Measurements from ENCODE around the gene GPR84.

GPR84 gene

GRCh38 chr12:54370171-54370730 lies 6.0 kb upstream of the GPR84 start:
- peak; percentile 19 for DNase-seq (ENCODE audit: low read depth, low spot score)
- ChIA-PET CTCF (interaction anchor here (0.7 to 7.1 kb wide), 60 partner anchors 10 to 384 kb away, joined by 3 to 129 read pairs (median 5); partner anchors contain the start of genes CBX5, COPZ1, HOXC8 and ZNF385A), POLR2A (interaction anchor here (0.6 to 1.6 kb wide), 3 partner anchors 41 to 355 kb away, joined by 3 read pairs; partner anchors contain the start of gene COPZ1)
- TF ChIP-seq CTCF (IDR thresholded peaks at IDR 0.05; ENCODE audit: insufficient read depth, low read length, missing control alignments): peak; percentile 98
- peak overlapping the region; percentile 54 for H3K4me3 ChIP-seq (ENCODE audit: low read depth, low read length)

DNA sequence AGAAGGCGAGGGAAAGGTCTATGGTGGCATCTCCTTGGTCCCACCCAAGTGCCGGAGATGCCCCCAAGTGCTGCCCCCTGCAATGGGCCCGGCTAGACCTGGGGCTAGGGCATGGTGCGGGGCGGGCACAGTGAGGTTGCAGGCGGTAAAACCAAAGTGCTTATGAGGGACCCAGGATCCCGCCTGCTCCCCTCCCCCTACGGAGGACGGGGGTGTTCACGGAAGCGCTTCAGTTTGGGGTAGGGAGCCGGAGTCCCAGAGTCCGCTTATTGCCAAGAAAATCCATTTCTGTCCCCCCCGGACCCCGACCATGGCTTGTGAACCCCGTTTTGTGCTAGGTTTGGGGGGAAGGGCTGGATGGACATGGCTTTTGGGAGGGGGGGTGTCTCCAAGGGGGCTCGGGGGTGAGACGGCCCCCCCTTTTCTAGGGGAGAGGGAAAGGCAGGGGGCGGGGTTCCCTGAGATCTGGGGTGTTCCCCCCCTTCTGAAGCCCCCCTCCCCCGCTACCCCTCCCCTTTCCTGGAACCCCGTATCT lies 5.4 kb upstream of the GPR84 start:
- CTCF ChIA-PET: interaction anchor here (0.7 to 7.1 kb wide), 39 partner anchors 10 to 364 kb away, joined by 3 to 129 read pairs (median 6); partner anchors contain the start of genes COPZ1 and ZNF385A
- TF ChIP-seq CTCF (IDR thresholded peaks at IDR 0.05; ENCODE audit: insufficient read depth, low read length, missing control alignments): no peak
- H3K4me3 ChIP-seq (ENCODE audit: low read depth, low read length): no peak overlapping the region; the same call in 1 of the 2 replicates
- POLR2A ChIA-PET: interaction anchor here (0.6 to 1.6 kb wide), 2 partner anchors 42 to 45 kb away, joined by 3 read pairs; partner anchors contain the start of gene COPZ1
- DNase-seq (ENCODE audit: low read depth, low spot score): no peak

- H3K4me3 ChIP-seq (ENCODE audit: low read depth, low read length): no peak overlapping the region
These were observed 4.7 kb upstream of the GPR84 start for GRCh38 chr12:54368709-54369596.

DNA sequence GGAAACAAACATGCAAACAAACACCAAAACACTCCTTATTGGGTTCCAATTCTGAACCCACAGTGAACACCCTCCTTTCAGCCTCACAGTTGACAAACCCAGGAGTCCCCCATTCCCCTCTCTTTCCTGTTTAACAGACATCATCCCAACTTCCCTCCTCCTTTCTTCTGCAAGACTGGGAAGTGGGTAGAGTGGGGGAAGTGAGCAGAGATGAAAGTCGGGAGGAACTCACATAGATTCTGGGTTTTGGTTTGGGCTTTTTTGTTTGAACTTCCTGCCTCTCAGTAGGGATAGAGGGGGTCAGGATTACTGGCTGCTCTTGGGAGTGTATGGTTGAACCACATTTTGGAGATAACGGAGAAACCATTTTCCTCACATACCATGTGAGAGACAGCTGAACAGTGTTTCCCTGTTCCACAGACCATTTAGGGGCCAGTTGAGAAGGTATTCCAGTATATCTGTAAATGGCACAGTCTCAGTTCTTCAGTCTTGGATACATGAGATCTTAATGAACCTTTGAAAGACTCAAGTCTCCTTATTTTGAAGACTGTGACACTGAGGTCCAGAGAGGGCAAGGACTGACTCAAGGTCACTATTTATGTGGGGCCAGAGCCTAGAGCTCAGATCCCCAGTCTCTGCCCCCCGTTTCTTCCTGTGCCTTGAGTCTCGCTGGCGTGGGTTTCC lies 3.9 kb upstream of the GPR84 start:
- H3K4me3 ChIP-seq (ENCODE audit: low read depth, low read length): no peak overlapping the region
- ChIA-PET POLR2A (interaction anchor here (0.9 to 1.4 kb wide), 3 partner anchors 9 to 79 kb away, joined by 3 to 4 read pairs (median 3); no protein-coding TSS in a partner anchor), CTCF (interaction anchor here (0.7 to 4.1 kb wide), 48 partner anchors 8 to 341 kb away, joined by 3 to 59 read pairs (median 6); partner anchors contain the start of genes CBX5, COPZ1, HNRNPA1 and ZNF385A)
- no peak for DNase-seq (ENCODE audit: low read depth, low spot score)
- TF ChIP-seq CTCF (IDR thresholded peaks at IDR 0.05; ENCODE audit: insufficient read depth, low read length, missing control alignments): no peak

More at GRCh38 chr12:54368709-54369596, 4.7 kb upstream of the GPR84 start:
- DNase-seq (ENCODE audit: low read depth, low spot score): peak; percentile 34
- ChIA-PET CTCF (interaction anchor here (0.6 to 4.1 kb wide), 49 partner anchors 8 to 384 kb away, joined by 3 to 59 read pairs (median 5); partner anchors contain the start of genes CBX5, COPZ1, HNRNPA1 and HOXC10), POLR2A (interaction anchor here (0.5 to 1.4 kb wide), 4 partner anchors 10 to 116 kb away, joined by 3 to 4 read pairs (median 3); no protein-coding TSS in a partner anchor)
- TF ChIP-seq CTCF (IDR thresholded peaks at IDR 0.05; ENCODE audit: insufficient read depth, low read length, missing control alignments): peak; percentile 85

- ChIA-PET POLR2A (no interaction called here), CTCF (interaction anchor here (0.9 to 9.2 kb wide), 10 partner anchors 13 to 161 kb away, joined by 3 to 131 read pairs (median 26); no protein-coding TSS in a partner anchor)
- no peak for TF ChIP-seq CTCF (IDR thresholded peaks at IDR 0.05; ENCODE audit: insufficient read depth, low read length, missing control alignments)
- no peak overlapping the region for H3K4me3 ChIP-seq (ENCODE audit: low read depth, low read length)
- DNase-seq (ENCODE audit: low read depth, low spot score): no peak
These were observed 668 bp downstream of the GPR84 start for GRCh38 chr12:54363618-54364017.
